T-cell (primary cell): Measurements from ENCODE around the gene ASB18. TPM values are rescaled to one million over a fixed set of nuclear protein-coding genes. Genes with fewer than 3 reads are reported as not detected.

ENCODE experiments used
- ATAC-seq, 4 experiments: fragments of 200-7000 bp in 3 of 4; fragments of 150-1000 bp in 1 of 4; cut with Tn5 transposase; replicated peaks in 1 of 4; 1 replicate in 3 of 4; 2 replicates in 1 of 4; pipeline ENCODE4 v1.10.0; 2021; ENCODE audit warnings: moderate library complexity in 3 of 4, mild to moderate bottlenecking in 2 of 4, moderate number of reproducible peaks in 1 of 4
- CTCF ChIA-PET, 2 donors: fragments of 300-600 bp; sonication (Branson Sonifier 250); formaldehyde crosslinking; loops; one replicate each; lab custom pipeline; 2022; ENCODE audit warnings: antibody characterized with exemption in 2 of 2; lab: Charles Lee
- POLR2A ChIA-PET, 2 donors: fragments of 300-600 bp; sonication (Branson Sonifier 250); formaldehyde crosslinking; loops; one replicate each; lab custom pipeline; 2022; ENCODE audit warnings: antibody characterized with exemption in 2 of 2; lab: Charles Lee
- DNase-seq, 35 experiments: peaks; one replicate each; pipeline versions ENCODE4 v3.0.0 to v3.0.0-alpha.2; 2013 to 2023
- H3K27ac ChIP-seq: one replicate; pipeline ENCODE4 v1.5.1; 2013; ENCODE audit warnings: low read length
- H3K27me3 ChIP-seq, 2 experiments: replicated peaks in 1 of 2; 1 replicate in 1 of 2; 2 replicates in 1 of 2; pipeline versions ENCODE4 v1.6.1 to v1.7.0; 2013; ENCODE audit warnings: low read length in 1 of 2, mixed read lengths in 1 of 2; ENCODE audit not compliant: control insufficient read depth in 2 of 2, insufficient read depth in 2 of 2; ENCODE audit errors: extremely low read depth in 1 of 2
- H3K36me3 ChIP-seq, 2 donors: 1 replicate in 1 of 2; 2 replicates in 1 of 2; pipeline versions ENCODE4 v1.6.1 to v1.7.0; 2013; ENCODE audit warnings: low read length in 1 of 2; ENCODE audit not compliant: control insufficient read depth in 2 of 2, insufficient read depth in 1 of 2; ENCODE audit errors: extremely low read depth in 1 of 2
- H3K4me1 ChIP-seq, 2 experiments: 1 replicate in 1 of 2; 2 replicates in 1 of 2; pipeline versions ENCODE4 v1.6.1 to v1.7.0; 2013; ENCODE audit warnings: low read length in 2 of 2, mixed read lengths in 1 of 2; ENCODE audit not compliant: insufficient read depth in 2 of 2, control insufficient read depth in 1 of 2; ENCODE audit errors: extremely low read depth in 1 of 2
- H3K4me3 ChIP-seq, 2 donors: 1 replicate in 1 of 2; 2 replicates in 1 of 2; pipeline versions ENCODE4 v1.5.1 to v1.7.0; 2013; ENCODE audit warnings: mild to moderate bottlenecking in 2 of 2, low read length in 1 of 2, moderate library complexity in 1 of 2; ENCODE audit not compliant: control insufficient read depth in 1 of 2; ENCODE audit errors: extremely low read depth in 1 of 2
- H3K9me3 ChIP-seq: 2 replicates; pipeline ENCODE4 v1.7.0; 2013
- H3K27ac Mint-ChIP-seq, 2 donors: one replicate each; pipeline ENCODE4 v1.8.0; 2020 to 2021; ENCODE audit warnings: mild to moderate bottlenecking in 2 of 2, mixed read lengths in 2 of 2
- H3K27me3 Mint-ChIP-seq, 2 donors: one replicate each; pipeline ENCODE4 v1.8.0; 2021 to 2022; ENCODE audit warnings: mixed read lengths in 2 of 2
- H3K36me3 Mint-ChIP-seq: one replicate; pipeline ENCODE4 v1.8.0; 2021; ENCODE audit warnings: mixed read lengths
- H3K4me1 Mint-ChIP-seq, 3 donors: one replicate each; pipeline ENCODE4 v1.8.0; 2020 to 2022; ENCODE audit warnings: mixed read lengths in 3 of 3, mild to moderate bottlenecking in 1 of 3
- H3K4me3 Mint-ChIP-seq, 3 donors: one replicate each; pipeline ENCODE4 v1.8.0; 2020 to 2022; ENCODE audit warnings: mild to moderate bottlenecking in 3 of 3, mixed read lengths in 3 of 3, moderate library complexity in 3 of 3
- H3K9me3 Mint-ChIP-seq, 3 donors: one replicate each; pipeline ENCODE4 v1.8.0; 2020 to 2022; ENCODE audit warnings: mixed read lengths in 3 of 3
- WGBS: methylation state at CpG from one replicate; pipeline ENCODE4 v1.1.5; 2013; ENCODE audit warnings: missing lambda C conversion rate; ENCODE audit not compliant: insufficient coverage; 5-methylcytosine and 5-hydroxymethylcytosine counted together
- total RNA-seq, 35 experiments: library from RNA in 6 of 35; stranded (reverse) in 6 of 35; fragments of 120-200 nt in 1 of 35; gene quantifications; one replicate each; pipeline versions ENCODE4 v1.2.1 to v1.2.4 and lab custom pipeline; 2013 to 2026

The ASB18 gene
- total RNA-seq, 5 donors from 2014 or later (not counting 1 experiment from before 2014, with no cell fraction given): not detected

DNA sequence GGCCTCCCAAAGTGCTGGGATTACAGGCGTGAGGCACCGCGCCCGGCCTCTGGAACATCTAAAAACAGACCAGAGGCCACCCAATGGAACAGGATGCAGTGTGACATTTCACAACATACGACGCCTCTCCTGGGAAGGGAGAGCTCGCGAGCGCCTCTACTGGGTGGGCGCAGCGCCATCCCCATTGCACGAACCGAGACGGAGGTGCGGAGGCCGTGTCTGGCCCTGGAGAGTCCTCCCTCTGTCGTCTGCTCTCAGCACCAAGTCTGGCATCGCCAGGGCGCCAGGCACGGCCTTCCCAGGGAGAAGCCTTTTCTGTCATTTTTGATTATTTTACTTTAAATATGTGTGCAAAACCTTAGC is 86.6 kb downstream of the ASB18 start:
- H3K9me3 ChIP-seq: no peaks in the 10 kb centered on the region
- H3K36me3 ChIP-seq: no peaks in the 10 kb centered on the region
- peaks cover 15 to 70% of the 10 kb centered on the region in 2 experiments for H3K27me3 ChIP-seq
- no peak overlapping the region for H3K27ac ChIP-seq
- peaks cover 0 to 16% of the 10 kb centered on the region in 2 experiments for H3K4me1 ChIP-seq
- Mint-ChIP-seq H3K27me3 (peaks cover 60 to 76% of the 10 kb centered on the region in 2 donors), H3K4me3 (no peak overlapping the region), H3K9me3 (no peaks in the 10 kb centered on the region), H3K4me1 (peaks cover 9 to 15% (median 12%) of the 10 kb centered on the region in 3 donors), H3K27ac (no peak overlapping the region), H3K36me3 (no peaks in the 10 kb centered on the region)
- 6% methylated on average over 17 of the region's 20 CpGs for WGBS
- DNase-seq (peak in 2 of 35 experiments; percentile 3 to 19), ATAC-seq (no peak)
- ChIA-PET CTCF (interaction anchor here in 1 of 2 donors (1.6 kb wide), 1 partner anchor 412 kb away, joined by 8 read pairs; no protein-coding TSS in a partner anchor), POLR2A (no interaction called here)
- no peak overlapping the region for H3K4me3 ChIP-seq

DNA sequence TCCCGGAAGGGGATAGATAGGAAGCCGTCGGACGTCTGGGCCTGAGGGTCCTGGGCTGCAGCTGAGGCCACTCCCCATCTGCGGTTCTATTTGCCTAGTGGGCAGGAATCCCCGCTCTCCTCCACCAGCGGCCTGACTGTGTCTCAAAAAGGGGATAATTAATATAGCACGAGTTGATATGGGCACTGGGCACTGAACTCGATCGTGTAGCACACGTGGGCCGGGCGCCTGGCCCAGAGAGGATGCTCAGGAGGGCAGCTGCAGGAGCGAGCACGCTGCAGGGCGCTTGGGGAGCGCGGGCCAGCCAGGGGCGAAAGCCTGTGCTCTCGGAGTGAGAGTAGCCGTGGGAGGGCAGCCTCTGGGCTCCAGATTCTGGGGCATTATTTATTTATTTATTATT is 87.3 kb downstream of the ASB18 start:
- Mint-ChIP-seq H3K4me3 (no peak overlapping the region), H3K27me3 (peaks cover 59 to 72% of the 10 kb centered on the region in 2 donors), H3K4me1 (peaks cover 11 to 17% (median 12%) of the 10 kb centered on the region in 3 donors), H3K36me3 (no peaks in the 10 kb centered on the region), H3K27ac (no peak overlapping the region), H3K9me3 (no peaks in the 10 kb centered on the region)
- DNase-seq (no peak), ATAC-seq (no peak)
- ChIA-PET POLR2A (no interaction called here), CTCF (no interaction called here)
- peaks cover 0 to 16% of the 10 kb centered on the region in 2 experiments for H3K4me1 ChIP-seq
- H3K27me3 ChIP-seq: peaks cover 20 to 68% of the 10 kb centered on the region in 2 experiments
- WGBS: 54% methylated on average over 13 of the region's 21 CpGs
- no peak overlapping the region for H3K4me3 ChIP-seq
- no peaks in the 10 kb centered on the region for H3K9me3 ChIP-seq
- H3K36me3 ChIP-seq: no peaks in the 10 kb centered on the region
- H3K27ac ChIP-seq: no peak overlapping the region

DNA sequence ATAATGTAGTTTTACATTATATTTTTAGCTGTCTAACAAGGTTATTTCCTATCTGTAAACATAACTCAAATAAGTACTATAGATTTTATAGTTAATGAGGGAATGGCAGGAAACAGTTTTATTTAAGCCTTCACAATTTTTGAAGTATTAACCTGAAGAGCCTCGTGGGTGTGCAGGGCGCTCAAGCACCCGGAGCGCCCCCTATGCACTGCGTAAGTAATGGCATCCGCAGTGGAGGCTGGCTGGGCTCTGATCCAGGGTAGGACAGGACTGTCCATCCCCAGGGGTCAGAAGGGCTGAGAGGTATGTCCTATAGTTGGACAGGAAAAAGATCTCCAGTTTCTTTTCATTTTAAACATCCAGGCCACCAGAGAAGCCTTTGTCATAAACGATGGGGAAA is 87.8 kb downstream of the ASB18 start:
- ChIA-PET POLR2A (no interaction called here), CTCF (no interaction called here)
- no peak for ATAC-seq
- H3K9me3 ChIP-seq: no peaks in the 10 kb centered on the region
- no peaks in the 10 kb centered on the region for H3K36me3 ChIP-seq
- no peak overlapping the region for H3K27ac ChIP-seq
- H3K4me1 ChIP-seq: peaks cover 0 to 16% of the 10 kb centered on the region in 2 experiments
- 0% methylated on average over 6 of the region's 7 CpGs for WGBS
- Mint-ChIP-seq H3K4me3 (no peak overlapping the region), H3K27me3 (peaks cover 57 to 71% of the 10 kb centered on the region in 2 donors), H3K27ac (no peak overlapping the region), H3K36me3 (no peaks in the 10 kb centered on the region), H3K9me3 (no peaks in the 10 kb centered on the region), H3K4me1 (peaks cover 12 to 18% (median 12%) of the 10 kb centered on the region in 3 donors)
- DNase-seq: peak in 1 of 35 experiments; percentile 24
- H3K4me3 ChIP-seq: no peak overlapping the region
- H3K27me3 ChIP-seq: peaks cover 20 to 69% of the 10 kb centered on the region in 2 experiments

DNA sequence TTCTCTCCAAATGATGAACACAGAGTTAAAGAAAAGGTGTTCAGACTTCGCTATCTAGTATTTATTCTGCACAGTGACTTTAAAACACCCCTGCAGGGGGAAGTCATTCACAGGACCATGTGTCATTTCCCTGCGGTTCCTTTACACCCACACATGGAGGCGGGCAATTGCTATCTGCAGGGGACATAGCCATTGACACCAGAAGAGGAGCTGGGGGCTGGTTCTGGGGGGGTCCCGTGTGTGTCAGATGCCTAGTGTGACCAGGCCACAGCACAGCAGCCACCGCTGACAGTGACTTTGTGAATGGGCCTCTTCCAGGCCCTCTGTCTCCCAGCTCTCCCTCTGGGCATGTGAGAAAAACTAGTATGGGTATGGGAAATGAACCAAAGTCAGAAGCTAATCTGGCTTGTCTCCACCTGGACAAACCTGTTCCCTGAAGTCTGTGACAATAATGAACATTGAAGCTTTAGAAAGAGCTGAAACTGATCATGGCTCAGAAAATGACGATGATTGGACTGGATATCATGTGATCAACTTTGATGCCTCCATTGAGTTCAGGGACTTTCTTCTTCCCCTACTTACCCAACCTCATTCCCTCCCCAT is 88.6 kb downstream of the ASB18 start:
- Histone ChIP-seq H3K9me3 (no peaks in the 10 kb centered on the region), H3K27me3 (peaks cover 24 to 75% of the 10 kb centered on the region in 2 experiments), H3K36me3 (no peaks in the 10 kb centered on the region), H3K4me3 (no peak overlapping the region), H3K27ac (no peak overlapping the region), H3K4me1 (peaks cover 0 to 16% of the 10 kb centered on the region in 2 experiments)
- Mint-ChIP-seq H3K27ac (no peak overlapping the region), H3K9me3 (no peaks in the 10 kb centered on the region), H3K4me3 (no peak overlapping the region), H3K4me1 (peaks cover 12 to 19% (median 13%) of the 10 kb centered on the region in 3 donors), H3K27me3 (peaks cover 56 to 72% of the 10 kb centered on the region in 2 donors), H3K36me3 (no peaks in the 10 kb centered on the region)
- CTCF ChIA-PET: no interaction called here
- ATAC-seq: no peak
- whole genome bisulfite sequencing: 0% methylated on average over 1 of the region's 6 CpGs
- POLR2A ChIA-PET: no interaction called here
- DNase-seq: no peak

DNA sequence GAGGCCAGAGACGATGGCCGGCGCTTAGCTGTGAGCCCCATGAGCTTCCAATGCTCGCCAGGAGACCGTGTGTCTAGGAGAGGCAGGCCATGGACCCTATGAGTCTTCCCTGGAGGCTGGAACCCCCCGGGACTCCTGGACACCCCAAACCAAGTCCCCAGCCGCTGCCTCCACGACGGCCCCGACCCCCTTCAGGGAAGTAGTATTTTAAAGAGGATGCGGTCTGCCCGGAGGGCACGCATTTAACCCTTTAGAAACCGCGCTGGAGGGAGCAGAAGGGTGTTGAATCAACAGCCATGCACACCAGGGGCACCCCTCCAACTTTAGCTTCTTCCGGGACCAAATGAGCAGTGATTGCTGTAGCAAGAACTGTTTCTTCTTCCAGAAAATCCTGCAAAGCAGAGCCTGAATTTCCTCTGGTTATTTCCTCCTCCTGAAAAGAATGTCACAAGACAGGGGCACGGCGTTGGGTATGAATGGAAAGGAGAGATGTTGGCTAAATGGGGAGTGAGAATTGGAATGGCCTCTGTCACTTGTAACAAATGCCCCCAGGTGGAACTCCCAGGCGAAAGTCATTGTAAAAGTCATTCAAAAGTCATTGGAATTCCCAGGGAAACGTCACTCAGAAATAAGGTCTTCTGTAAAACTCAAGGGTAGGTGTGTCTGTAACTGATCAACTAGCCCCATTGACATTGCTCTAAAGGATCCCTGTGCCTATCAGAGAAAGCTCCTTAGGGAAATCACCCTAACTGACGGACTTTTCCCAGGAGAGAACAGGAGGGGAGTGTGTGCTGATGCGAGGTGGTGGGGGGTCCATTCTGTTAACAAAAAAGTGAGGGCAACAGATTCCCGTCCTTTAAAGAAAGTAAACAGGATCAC is 90.2 kb downstream of the ASB18 start:
- Mint-ChIP-seq H3K36me3 (no peaks in the 10 kb centered on the region), H3K4me3 (no peak overlapping the region), H3K4me1 (peaks cover 6 to 16% (median 15%) of the 10 kb centered on the region in 3 donors), H3K9me3 (no peaks in the 10 kb centered on the region), H3K27ac (no peak overlapping the region), H3K27me3 (peaks cover 58 to 76% of the 10 kb centered on the region in 2 donors)
- no peak overlapping the region for H3K4me3 ChIP-seq
- H3K27ac ChIP-seq: no peak overlapping the region
- DNase-seq: no peak
- whole genome bisulfite sequencing: 6% methylated on average over 11 of the region's 23 CpGs
- H3K9me3 ChIP-seq: no peaks in the 10 kb centered on the region
- H3K27me3 ChIP-seq: peaks cover 27 to 80% of the 10 kb centered on the region in 2 experiments
- no peaks in the 10 kb centered on the region for H3K36me3 ChIP-seq
- peaks cover 0 to 13% of the 10 kb centered on the region in 2 experiments for H3K4me1 ChIP-seq
- no peak for ATAC-seq
- CTCF ChIA-PET: interaction anchor here in 1 of 2 donors (0.6 kb wide), 1 partner anchor 70 kb away, joined by 9 read pairs; no protein-coding TSS in a partner anchor
- POLR2A ChIA-PET: no interaction called here

DNA sequence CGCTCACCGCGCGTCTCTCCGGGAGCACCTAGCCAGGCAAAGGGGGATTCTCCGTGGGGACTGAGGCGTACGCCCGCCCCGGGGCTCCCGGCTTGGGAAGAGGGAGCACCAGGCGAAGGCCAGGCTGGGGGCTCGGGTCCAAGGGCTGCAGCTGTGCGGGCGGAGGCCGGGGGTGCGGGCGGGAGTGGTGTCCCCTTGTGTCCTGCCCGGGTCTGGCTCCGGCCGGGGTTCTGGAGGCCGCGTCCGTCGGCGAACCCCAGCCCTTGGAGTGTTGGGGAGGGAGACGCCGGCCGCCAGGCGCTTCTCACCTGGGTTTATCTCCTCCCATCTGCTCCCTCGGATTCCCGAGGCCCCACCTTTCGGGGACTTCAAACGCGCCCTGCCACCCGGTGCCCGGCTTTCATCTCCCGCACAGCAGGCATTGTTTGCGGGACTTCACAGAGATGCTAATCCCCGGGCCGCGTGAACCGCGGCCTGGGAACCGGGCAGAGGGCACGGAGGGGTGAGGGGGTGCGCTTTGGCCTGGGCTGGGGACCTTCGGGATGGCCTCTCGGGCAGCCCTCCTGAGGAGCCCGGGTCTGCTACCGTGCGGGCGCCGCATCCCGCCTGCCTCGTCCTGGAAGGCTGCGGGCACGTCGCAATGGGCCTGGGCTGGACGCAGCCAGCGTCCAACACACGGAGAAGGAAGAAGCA is 91.0 kb downstream of the ASB18 start:
- ChIA-PET POLR2A (no interaction called here), CTCF (interaction anchor here in 1 of 2 donors (0.6 kb wide), 1 partner anchor 70 kb away, joined by 9 read pairs; no protein-coding TSS in a partner anchor)
- H3K36me3 ChIP-seq: no peaks in the 10 kb centered on the region
- no peak overlapping the region for H3K27ac ChIP-seq
- H3K9me3 ChIP-seq: no peaks in the 10 kb centered on the region
- DNase-seq: no peak
- Mint-ChIP-seq H3K27ac (no peak overlapping the region), H3K36me3 (no peaks in the 10 kb centered on the region), H3K4me3 (no peak overlapping the region), H3K4me1 (peaks cover 6 to 12% (median 10%) of the 10 kb centered on the region in 3 donors), H3K9me3 (no peaks in the 10 kb centered on the region), H3K27me3 (peaks cover 53 to 72% of the 10 kb centered on the region in 2 donors)
- ATAC-seq: no peak
- WGBS: 9% methylated on average over 42 of the region's 62 CpGs
- H3K4me3 ChIP-seq: no peak overlapping the region
- peaks cover 28 to 77% of the 10 kb centered on the region in 2 experiments for H3K27me3 ChIP-seq
- H3K4me1 ChIP-seq: peaks cover 0 to 6% of the 10 kb centered on the region in 2 experiments
